Hippocampal formation (tissue), 2 donors: ENCODE results near the gene PTGDS.

ENCODE experiments used
- DNase-seq, 2 donors: peaks; one replicate each; lab custom pipeline; 2025; lab: John Stamatoyannopoulos, UW

Gene PTGDS

DNA sequence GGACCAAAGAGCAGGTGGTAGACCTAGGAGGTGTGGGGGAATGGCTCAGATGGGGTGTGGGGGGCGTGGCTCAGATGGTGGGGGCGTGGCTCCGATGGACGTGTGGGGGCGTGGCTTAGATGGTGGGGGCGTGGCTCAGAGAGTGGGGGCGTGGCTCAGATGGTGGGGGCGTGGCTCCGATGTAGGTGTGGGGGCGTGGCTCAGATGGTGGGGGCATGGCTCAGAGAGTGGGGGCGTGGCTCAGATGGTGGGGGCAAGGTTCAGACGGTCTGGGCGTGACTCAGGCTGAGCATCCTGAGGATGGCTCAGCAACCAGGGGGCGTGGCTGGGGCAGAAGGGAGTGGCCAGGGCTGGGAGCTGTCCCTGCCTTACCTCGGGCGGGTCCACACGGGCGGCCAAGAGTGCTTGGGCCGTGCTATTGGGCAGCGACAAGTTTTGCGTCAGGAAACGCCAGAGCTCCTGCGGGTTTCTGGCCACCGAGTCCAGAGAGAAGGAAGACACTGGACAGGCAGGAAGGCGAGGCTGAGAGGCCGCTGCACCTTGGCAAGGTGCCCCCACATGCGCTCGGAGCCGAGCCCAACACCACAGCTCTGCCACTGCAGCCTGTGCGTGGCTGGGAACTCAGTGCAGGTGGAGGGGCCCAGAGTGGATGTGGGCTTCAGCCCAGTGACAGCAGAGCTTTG is 44.8 kb downstream of the PTGDS start:
- peak; percentile 71 to 92 for DNase-seq

DNA sequence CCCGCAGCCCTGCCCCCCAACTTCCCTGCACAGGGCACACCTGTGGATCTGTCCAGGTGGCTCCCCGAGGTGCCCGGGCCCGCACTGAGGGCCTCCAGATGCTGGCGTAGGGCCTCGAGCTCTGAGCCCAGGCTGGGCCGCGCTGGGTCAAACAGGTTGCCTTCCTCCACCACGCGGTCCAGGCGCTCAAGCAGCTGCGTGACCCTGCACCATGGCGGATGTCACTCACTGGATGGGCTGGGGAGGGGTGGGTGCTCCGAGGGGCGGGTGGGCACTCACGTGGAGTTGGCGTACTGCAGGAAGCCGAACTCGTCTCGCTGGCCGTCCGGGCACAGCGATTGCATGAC is 45.3 kb downstream of the PTGDS start:
- DNase-seq = no peak

DNA sequence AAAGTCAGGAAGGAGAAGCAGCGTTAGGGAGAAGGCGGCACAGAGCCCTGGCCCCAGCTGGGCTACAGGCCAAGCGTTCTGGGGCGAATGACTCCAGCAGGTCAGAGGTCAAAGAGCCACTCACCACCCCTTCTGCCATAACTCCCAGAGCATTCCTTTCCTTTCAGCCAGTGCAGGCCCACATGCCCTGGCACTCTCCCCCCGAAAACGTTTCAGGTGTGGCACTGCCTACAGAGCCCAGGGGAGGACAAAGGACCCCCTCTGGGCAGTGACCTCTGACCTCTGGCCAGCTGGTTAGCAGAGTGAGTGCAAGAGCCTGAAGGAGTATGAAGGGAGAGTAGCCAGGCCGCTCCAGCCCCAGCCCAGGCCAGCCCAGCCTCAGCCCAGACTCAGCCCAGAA is 45.9 kb downstream of the PTGDS start:
- no peak for DNase-seq

DNA sequence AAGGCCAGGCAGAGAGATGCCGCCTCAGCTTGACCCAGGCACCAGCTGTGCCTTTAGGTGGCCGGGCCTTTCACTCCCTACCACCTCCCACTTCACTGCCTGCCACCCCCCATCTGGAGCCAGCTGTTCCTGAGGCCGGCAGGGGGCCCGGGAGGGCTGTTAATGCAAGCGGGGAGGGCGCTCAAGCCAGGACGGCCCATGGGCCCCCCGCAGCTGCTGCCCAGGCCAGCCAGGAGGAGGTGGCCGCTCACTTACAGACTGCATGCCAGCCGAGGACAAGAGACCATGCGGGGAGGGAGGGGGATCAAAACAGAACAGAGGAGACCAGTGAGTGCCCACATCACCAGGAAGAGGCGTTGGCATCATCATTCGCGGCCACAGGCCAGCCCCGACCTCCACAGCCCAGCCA is 46.3 kb downstream of the PTGDS start:
- peak; percentile 51 to 67 for DNase-seq

DNA sequence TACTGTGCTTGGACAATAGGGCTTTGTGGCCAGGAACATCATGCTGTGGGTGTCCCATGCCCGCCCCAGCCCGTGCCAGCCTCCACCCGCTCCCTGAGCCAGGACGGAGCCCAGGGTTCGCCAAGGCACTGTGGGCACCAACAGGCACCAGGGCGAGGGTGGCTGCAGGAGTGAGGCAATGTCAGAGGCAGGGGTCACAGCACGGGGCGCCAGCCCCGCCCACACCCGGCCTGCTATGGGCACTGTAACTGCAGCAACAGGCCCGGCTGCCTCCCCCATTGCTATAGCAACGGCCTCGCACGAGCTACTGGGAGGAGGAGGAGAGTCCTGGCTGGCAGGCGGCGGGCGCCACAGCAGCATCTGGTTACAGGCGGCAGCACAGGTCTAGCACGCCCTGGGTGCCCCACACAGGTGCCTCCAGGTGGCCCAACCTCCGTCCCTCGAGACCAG is 48.2 kb downstream of the PTGDS start:
- peak; percentile 98 to 99 for DNase-seq

DNA sequence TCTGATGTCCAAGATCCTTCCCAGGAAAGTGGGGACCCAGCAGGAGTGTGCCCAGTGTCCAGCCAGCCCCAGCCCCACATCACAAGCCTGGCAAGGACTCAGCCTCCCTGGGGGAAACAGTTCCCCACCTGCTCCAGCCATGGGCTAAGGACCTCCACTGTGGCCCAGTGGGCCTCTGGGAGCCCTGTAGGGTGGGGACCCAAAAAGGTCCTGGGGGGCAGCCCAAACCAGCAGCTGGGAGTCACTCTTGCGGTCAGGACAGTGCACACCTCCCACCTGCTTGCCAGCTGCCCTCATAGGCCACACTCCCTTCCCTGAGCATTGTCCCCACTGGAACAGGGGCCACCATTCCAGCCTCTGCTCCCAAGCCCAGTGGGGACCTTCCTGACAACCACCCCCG is 49.1 kb downstream of the PTGDS start:
- DNase-seq = no peak

DNA sequence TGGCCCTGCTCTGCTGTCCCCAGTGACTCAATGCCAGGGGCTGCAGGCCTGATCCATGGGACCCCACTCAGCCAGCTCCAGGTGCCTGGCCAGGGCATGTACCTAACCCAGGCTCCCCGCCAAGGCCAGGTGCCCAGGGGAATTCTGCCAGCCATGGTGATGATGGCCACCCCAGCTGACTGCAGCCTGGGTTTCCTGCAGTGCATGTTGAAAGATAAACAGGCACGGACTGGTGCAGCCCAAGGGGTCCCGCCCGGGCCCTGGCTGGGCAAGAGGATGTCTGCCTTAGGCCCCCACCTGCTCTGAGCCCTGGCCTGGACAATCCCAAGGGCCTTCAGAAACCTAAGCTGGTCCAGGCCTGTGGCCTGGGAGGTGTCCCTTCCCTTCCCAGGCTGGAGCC is 49.5 kb downstream of the PTGDS start:
- DNase-seq = no peak

DNA sequence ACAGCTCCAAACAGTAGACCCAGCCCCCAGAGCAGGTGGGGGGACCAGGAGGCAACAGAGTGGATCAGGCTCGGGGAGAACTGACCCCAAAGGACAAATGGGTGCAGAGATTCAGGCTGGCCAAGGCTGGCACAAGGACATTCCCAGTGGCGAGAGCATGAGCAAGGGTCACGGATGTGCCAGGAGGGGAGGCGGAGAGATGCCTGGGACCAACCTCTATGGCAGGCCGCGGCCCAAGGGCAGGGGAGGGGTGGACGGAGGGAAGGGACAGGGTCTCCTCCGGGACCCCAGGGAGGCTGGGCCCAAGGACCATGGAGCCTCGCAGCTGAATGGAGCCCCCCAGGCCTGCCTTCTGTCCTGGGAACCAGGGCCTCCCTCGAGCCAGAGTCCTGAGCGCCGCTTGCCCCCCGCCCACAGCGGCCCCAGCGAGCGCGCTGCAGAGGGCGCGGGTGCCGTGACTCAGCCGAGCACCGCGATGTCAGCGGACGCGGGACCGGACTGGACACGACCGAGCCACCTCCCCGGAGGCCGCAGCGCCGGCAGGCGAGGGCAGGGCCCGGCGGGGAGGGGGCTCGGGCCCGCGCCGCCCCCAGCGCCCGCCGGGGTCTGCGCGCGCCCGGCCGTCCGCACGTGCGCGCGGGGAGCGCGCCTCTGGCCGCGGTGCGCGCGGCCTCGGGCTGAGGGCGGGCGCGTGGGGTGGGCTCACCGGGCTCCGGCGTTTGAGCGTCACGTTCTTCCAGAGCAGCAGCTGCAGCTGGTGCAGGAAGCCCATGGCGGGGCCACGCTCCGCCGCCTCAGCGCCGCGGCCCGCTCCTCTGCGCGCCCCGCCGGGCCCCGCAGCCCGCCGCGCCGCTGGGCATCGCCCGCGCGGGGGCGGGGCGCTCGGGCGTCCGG is 50.3 kb downstream of the PTGDS start, which contains the start of gene ABCA2:
ABCA2 (minus strand) TSS at position 869 of the 894 bp plus-strand sequence; CDS start at position 772, 97 bp downstream.
- peak in 1 of 2 donors; percentile 48 for DNase-seq

DNA sequence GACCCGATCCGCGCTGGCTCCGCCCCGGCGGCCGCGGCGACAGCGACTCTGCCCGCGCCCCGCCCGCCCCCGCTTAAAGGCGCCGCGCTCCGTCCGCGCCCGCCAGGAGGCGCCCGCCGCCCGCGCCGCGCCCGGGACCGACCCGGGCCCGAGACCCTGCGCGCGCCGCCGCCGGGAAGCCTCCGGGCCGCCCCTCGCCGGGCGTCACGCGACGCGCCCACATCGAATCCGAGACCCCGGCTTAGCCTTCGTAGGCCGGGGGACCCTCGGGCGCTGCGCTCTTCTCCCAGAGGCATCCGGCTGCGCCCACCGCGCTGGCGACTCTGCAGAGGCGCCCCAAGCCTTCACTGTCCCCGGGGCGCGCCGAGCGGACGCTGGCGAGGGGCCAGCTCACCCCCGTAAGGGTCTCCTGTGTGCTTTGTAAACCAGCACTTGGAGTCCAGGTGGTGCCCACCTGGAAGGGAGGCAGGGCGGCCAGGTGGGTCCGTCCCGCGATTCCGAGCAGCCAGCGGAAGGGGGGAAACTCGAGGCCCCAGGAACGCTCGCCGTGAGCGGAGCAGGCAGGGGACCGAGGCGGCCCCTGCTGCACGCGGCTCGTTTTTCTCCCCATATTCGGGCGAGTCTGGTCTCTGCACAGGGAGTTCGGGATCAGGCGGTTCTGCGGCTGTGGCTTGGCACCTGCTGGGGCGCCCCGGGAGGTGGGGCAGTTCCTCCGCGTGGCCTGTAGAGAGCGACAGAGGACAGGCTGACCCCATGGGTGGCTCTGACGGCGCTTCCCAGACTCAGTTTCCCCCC is 51.2 kb downstream of the PTGDS start:
- peak; percentile 49 to 60 for DNase-seq

DNA sequence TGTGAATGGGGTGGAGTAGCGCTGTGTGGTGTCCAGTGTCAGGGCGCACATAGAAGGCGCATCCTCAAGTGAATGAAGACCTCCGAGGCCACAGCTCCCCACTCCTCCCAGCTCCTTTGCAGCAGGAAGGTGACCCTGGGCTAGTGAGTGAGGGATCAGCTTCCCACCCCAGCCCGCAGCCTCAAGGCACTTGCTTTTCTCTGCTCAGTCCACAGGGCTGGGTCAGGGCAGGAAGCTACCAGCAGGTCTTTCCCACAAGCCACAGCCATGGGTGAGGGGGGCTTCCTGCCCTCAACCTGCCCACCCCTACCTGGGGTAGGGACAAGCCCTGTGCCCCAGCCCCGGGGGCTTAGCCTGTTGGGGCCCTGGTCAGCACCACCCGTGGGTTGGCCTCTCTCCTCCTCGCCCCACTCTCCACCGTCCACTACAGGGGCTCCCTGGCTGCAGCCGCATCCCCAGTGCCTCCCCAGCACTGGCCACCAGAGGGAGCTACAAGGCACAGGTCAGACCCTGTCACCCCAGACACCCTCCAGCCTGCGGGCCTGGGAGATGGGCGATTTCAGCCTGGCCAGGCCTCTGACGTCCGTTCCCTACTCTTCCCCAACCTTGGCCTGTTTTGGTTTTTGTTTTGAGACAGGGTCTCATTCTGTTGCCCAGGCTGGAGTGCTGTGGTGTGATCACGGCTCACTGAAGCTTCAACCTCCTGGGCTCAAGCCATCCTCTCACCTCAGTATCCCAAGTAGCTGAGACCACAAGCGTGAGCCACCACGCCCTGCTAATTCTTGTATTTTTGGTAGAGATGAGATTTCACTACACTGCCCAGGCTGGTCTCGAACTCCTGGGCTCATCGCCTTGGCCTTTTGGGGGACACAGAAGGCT is 52.0 kb downstream of the PTGDS start:
- DNase-seq = peak; percentile 31 to 70

DNA sequence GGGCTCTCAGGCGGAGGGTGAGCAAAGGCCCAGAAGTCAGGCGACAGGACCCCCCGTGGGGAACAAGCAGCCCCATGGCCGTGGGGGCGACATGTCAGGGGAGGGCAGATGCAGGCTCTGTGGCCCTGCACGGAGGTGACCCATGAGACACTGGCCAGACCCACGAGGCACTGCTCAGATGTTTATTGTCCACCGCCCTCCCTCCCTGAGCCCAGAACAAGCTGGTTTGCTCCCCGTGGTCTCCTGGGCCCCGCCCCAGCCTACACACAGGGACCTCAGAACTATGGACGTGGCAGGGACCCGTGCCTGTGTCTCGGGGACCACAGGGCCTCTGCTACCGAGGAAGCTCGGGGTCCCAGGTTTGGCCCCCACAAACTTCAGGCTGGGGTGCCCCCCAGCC is 52.7 kb downstream of the PTGDS start:
- no peak for DNase-seq

DNA sequence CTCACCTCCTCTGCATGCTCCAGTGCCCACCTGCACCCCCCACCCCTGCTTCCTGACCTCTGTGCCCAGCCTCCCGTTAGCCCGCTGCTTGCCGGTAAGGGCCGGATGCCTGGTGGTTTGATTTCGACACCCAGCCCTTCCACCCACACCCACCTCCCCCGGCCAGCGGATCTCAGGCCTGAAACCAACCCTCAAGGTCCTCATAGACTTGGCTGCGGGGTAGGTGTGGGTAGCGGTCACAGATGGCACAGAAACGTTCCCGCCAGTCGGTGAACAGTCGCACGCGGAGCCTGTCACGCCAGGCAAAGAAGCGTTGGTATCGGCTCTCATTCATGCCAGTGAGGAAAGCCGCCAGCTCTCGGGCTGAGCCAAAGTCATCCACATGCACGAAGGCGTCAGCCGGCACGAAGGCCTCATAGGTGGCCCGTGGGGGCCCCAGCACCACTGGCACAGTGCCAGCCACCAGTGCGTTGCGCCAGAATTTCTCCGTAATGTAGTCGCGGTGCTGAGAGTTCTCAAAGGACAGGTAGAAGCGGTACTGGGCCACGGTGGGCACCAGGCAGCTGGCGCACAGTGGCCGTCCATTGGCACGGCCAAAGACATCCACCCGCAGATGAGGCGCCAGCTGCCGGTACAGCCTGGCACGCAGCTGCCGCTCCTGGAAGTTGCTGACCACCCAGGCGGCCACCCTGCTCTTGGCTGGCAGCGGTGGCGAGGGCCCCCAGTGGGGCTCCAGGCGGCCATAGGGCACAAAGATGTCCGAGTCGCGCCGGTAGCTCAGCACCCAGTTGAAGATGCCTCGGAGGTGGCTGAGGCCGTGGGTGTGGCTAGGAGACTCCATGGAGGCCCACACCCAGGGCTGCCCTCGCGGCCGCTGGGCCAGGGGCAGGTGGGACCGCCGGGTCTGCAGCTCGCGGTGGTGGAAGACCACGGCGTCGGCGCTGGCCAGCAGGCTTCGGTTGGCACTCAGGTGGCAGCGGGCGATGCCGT is 53.5 kb downstream of the PTGDS start:
- no peak for DNase-seq
